Right renal pelvis (tissue), 4 donors: ENCODE results near the gene ODAD3. TPM values are rescaled to one million over a fixed set of nuclear protein-coding genes. Genes with fewer than 3 reads are reported as not detected.
"Not testable (repeated sequence)": the region's sequence is repeated elsewhere in the genome, so short reads cannot be mapped to it uniquely, and the experiment has no call there.

Source experiments
- DNase-seq, 4 donors: peaks; one replicate each; pipeline ENCODE4 v3.0.0-alpha.2; 2013; ENCODE audit warnings: low read depth in 4 of 4, low spot score in 3 of 4, missing footprints in 1 of 4
- polyA plus RNA-seq, 4 donors: library from polyadenylated mRNA; unstranded; fragments of 120-200 nt; gene quantifications; one replicate each; pipeline ENCODE4 v1.2.1, GENCODE V29; 2013; ENCODE audit not compliant: insufficient read length in 4 of 4

The ODAD3 gene
- polyA plus RNA-seq, 4 donors, result 1.3 to 2.2 (median 1.6) TPM

GRCh38 chr19:11461453-11461852 is 26.5 kb upstream of the ODAD3 start:
- DNase-seq, result no peak

GRCh38 chr19:11460207-11460606 is 25.3 kb upstream of the ODAD3 start:
- no peak for DNase-seq

GRCh38 chr19:11458912-11459311 is 24.0 kb upstream of the ODAD3 start:
- not testable (repeated sequence) for DNase-seq

- no peak for DNase-seq
Observed at GRCh38 chr19:11458236-11458900, 23.4 kb upstream of the ODAD3 start.

- no peak for DNase-seq
Observed at GRCh38 chr19:11457831-11458230, 22.9 kb upstream of the ODAD3 start.

GRCh38 chr19:11457115-11457514 is 22.2 kb upstream of the ODAD3 start:
- no peak for DNase-seq

- no peak for DNase-seq
Observed at GRCh38 chr19:11456659-11457058, 21.7 kb upstream of the ODAD3 start.

- not testable (repeated sequence) for DNase-seq
Observed at GRCh38 chr19:11455233-11455554, 20.3 kb upstream of the ODAD3 start.

GRCh38 chr19:11453468-11454341 is 18.8 kb upstream of the ODAD3 start:
- DNase-seq, result no peak

- no peak for DNase-seq
Observed at GRCh38 chr19:11452620-11453310, 17.8 kb upstream of the ODAD3 start.

GRCh38 chr19:11451871-11452619 is 17.1 kb upstream of the ODAD3 start:
- no peak for DNase-seq

GRCh38 chr19:11451327-11451870 is 16.5 kb upstream of the ODAD3 start:
- DNase-seq, result no peak

- DNase-seq, result no peak
Observed at GRCh38 chr19:11450570-11451326, 15.8 kb upstream of the ODAD3 start.

- DNase-seq, result no peak
Observed at GRCh38 chr19:11448923-11449554, 14.1 kb upstream of the ODAD3 start.

GRCh38 chr19:11448410-11448809 is 13.5 kb upstream of the ODAD3 start:
- no peak for DNase-seq

GRCh38 chr19:11447347-11448262 is 12.7 kb upstream of the ODAD3 start:
- DNase-seq, result no peak

- DNase-seq, result no peak
Observed at GRCh38 chr19:11446652-11447301, 11.9 kb upstream of the ODAD3 start.

- no peak for DNase-seq
Observed at GRCh38 chr19:11446271-11446651, 11.3 kb upstream of the ODAD3 start.
